ENCODE results near the gene THRA. TPM values are rescaled to one million over a fixed set of nuclear protein-coding genes. Genes with fewer than 3 reads are reported as not detected.

THRA gene
- total and polyA plus RNA-seq, 2 of the 8 experiments (the other 6 are each of a cell fraction or from before 2014, with no cell fraction given) = 6.4 to 10.2 TPM

DNA sequence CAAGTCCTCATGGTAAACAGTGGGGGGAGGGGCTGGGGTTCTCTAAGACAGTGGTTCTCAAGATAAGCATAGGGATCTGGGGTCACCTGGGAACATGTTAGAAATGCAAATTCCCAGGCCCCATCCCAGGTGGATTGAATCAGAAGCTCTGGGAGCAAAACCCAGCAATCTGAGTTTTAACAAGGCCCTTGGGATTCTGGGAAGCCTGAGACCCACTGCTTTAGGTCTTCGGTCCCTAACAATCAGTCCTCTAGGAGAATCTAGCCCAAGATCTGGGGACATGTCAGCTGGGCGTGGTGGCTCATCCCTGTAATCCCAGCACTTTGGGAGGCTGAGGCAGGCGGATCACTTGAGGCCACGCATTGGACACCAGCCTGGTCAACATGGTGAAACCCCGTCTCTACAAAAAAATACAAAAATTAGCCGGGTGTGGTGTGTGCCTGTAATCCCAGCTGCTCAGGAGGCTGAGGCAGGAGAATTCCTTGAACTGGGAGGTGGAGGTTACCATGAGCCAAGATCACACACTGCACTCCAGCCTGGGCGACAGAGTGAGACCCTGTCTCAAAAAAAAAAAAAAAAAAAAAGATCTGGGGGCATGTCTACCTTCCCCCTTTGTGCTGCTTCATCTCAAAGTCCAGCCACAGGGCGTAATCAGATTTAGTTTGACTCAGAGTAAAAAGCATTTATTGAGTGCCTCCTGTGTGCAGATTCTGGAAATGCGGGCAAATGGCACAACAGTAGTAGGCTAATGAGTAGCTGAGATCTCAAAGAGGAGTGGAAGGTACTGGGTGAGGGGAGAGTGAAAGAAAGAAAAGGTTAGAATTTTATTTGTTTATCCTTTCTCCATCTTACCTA, 46.4 kb downstream of the THRA start:
- Histone ChIP-seq H3K9ac (replicated peaks in 1 of 4; ENCODE audit: extremely low read depth in 1 of 4, low read depth in 3 of 4, low read length in 3 of 4) (no peak overlapping the region), H3K56ac (replicated peaks; ENCODE audit: insufficient read length, low read depth, low read length) (no peak overlapping the region), H4K8ac (ENCODE audit: extremely low read depth, insufficient read depth, low read length) (no peak overlapping the region), H3K27me3 (replicated peaks in 1 of 4; ENCODE audit: control insufficient read depth in 3 of 4, extremely low read depth in 1 of 4, insufficient read depth in 3 of 4, low read length in 3 of 4) (peaks cover 0 to 26% (median 19%) of the 10 kb centered on the region in 4 experiments; a peak in 6 of 7 replicates), H2BK20ac (ENCODE audit: low read length) (0 out of 2 replicates have a peak overlapping the region, but pooled peaks have one; percentile 43), H2BK15ac (ENCODE audit: low read length) (no peak overlapping the region), H2BK5ac (ENCODE audit: low read depth, low read length) (no peak overlapping the region), H3K14ac (ENCODE audit: insufficient read length) (no peak overlapping the region), H2BK120ac (replicated peaks; ENCODE audit: low read depth, low read length) (no peak overlapping the region), H2BK12ac (ENCODE audit: low read depth, low read length) (peak overlapping the region; percentile 22; the same call in 1 of the 2 replicates), H4K91ac (replicated peaks; ENCODE audit: insufficient read length, low read length) (no peak overlapping the region), H3K4me1 (replicated peaks in 1 of 4; ENCODE audit: control insufficient read depth in 3 of 4, insufficient read depth in 4 of 4, low read length in 3 of 4) (peaks cover 40 to 54% (median 45%) of the 10 kb centered on the region in 4 experiments), H3K27ac (ENCODE audit: low read depth, low read length) (no peak overlapping the region), H4K20me1 (replicated peaks in 1 of 2; ENCODE audit: control insufficient read depth in 1 of 2, insufficient read depth in 2 of 2, low read length in 2 of 2) (no peaks in the 10 kb centered on the region), H3K79me1 (ENCODE audit: low read depth, low read length) (no peaks in the 10 kb centered on the region), H3K23ac (ENCODE audit: insufficient read length) (no peak overlapping the region), H3K4me2 (ENCODE audit: insufficient read depth in 1 of 2, low read depth in 2 of 2, low read length in 2 of 2) (peak overlapping the region in 1 of 2 experiments; percentile 58; a peak in 1 of 4 replicates), H3K23me2 (ENCODE audit: low read depth, low read length) (no peaks in the 10 kb centered on the region), H3K4me3 (ENCODE audit: extremely low read depth in 1 of 4, insufficient read depth in 2 of 4, low read depth in 3 of 4, low read length in 4 of 4) (no peak overlapping the region), H3K36me3 (ENCODE audit: control insufficient read depth in 2 of 4, insufficient read depth in 4 of 4, low read length in 3 of 4) (no peaks in the 10 kb centered on the region), H4K5ac (ENCODE audit: insufficient read length, low read depth, low read length) (no peak overlapping the region), H2AFZ (ENCODE audit: low read length) (no peak overlapping the region), H3K18ac (ENCODE audit: extremely low read depth, low read length) (peak overlapping the region; percentile 62; the same call in 1 of the 2 replicates), H3K4ac (replicated peaks; ENCODE audit: insufficient read length, low read depth, low read length) (no peak overlapping the region), H3K9me3 (ENCODE audit: insufficient read depth in 2 of 2, low read depth in 1 of 2, low read length in 1 of 2) (no peaks in the 10 kb centered on the region), H2AK5ac (ENCODE audit: low read depth, low read length) (no peak overlapping the region), H3K79me2 (ENCODE audit: control insufficient read depth in 1 of 2, insufficient read depth in 2 of 2, low read length in 2 of 2) (no peaks in the 10 kb centered on the region)
- no peak for FAIRE-seq
- DNase-seq (ENCODE audit: low read depth in 1 of 2, low spot score in 2 of 2) = no peak
- ChIA-PET POLR2A (ENCODE audit: partially characterized antibody) (interaction anchor here (0.7 to 16.7 kb wide), 9 partner anchors 12 to 54 kb away, joined by 3 to 399 read pairs (median 3); partner anchors contain the start of genes CASC3, MSL1 and NR1D1), CTCF (ENCODE audit: partially characterized antibody) (interaction anchor here (0.5 to 8.9 kb wide), 15 partner anchors 8 to 1672 kb away, joined by 3 to 135 read pairs (median 33); partner anchors contain the start of genes MSL1, NR1D1 and THRA)
- 90% methylated on average over 8 of the region's 9 CpGs; no CpG with 5 or more reads in 1 of the 2 experiments for WGBS, 2 experiments (ENCODE audit: extremely low coverage in 1 of 2, insufficient coverage in 1 of 2, insufficient read length in 1 of 2, insufficient replicate concordance in 2 of 2, low coverage in 1 of 2, low lambda C conversion rate in 2 of 2, missing lambda C conversion rate in 1 of 2)
- TF ChIP-seq CHD2 (IDR thresholded peaks at IDR 0.05; ENCODE audit: low read length) = no peak
- peak in 1 of 2 experiments; percentile 18; a peak in 1 of 4 replicates for TF ChIP-seq RAD21 (IDR thresholded peaks at IDR 0.05 in 1 of 2, conservative IDR thresholded peaks at IDR 0.05 in 1 of 2; ENCODE audit: low read depth in 2 of 2, low read length in 2 of 2)
- TF ChIP-seq CTCF (IDR thresholded peaks at IDR 0.05; ENCODE audit: control extremely low read depth in 1 of 3, insufficient read depth in 1 of 3, low read depth in 1 of 3, low read length in 3 of 3) = peak in 1 of 3 experiments; percentile 25; a peak in 1 of 4 replicates

All from H1 (cell line).